SK-N-SH (cell line): ENCODE measurements around the gene MGA. TPM values are rescaled to one million over a fixed set of nuclear protein-coding genes. Genes with fewer than 3 reads are reported as not detected.

Experiments used
- CTCF ChIA-PET: fragments of 300-600, 350-600 bp; formaldehyde crosslinking; extraction: SDS; loops from one replicate; lab custom pipeline; 2021; lab: Yijun Ruan, JAX
- POLR2A ChIA-PET: fragments of 350-600 bp; sonication (Branson Sonifier 250); formaldehyde crosslinking; extraction: SDS; loops from one replicate; lab custom pipeline; 2020; ENCODE audit warnings: antibody characterized with exemption, inconsistent platforms; lab: Yijun Ruan, JAX
- DNase-seq: peaks from one replicate; pipeline ENCODE4 v3.0.0; 2012
- H2AFZ ChIP-seq: fragments of 200-600 bp; sonication (generic); 2 replicates; pipeline ENCODE4 v1.8.1; 2016; ENCODE audit warnings: antibody characterized with exemption, mild to moderate bottlenecking, low read depth
- H3F3A ChIP-seq: fragments of 200-600 bp; sonication (generic); replicated peaks from 2 replicates; pipeline ENCODE3; 2016; ENCODE audit warnings: antibody characterized with exemption, mild to moderate bottlenecking; ENCODE audit not compliant: insufficient read depth
- H3K27ac ChIP-seq, 2 experiments: fragments of 200-500 bp in 1 of 2; fragments of 200-600 bp in 1 of 2; sonication (Bioruptor generic) in 1 of 2; sonication (generic), shearing (Covaris generic) in 1 of 2; 2 replicates each; pipeline versions ENCODE4 v1.5.1 to v1.6.1; 2014 to 2016; ENCODE audit warnings: low read depth in 2 of 2, inconsistent platforms in 1 of 2, low read length in 1 of 2, mild to moderate bottlenecking in 1 of 2, mixed read lengths in 1 of 2
- H3K27me3 ChIP-seq: fragments of 200-600 bp; sonication (generic), shearing (Covaris generic); 2 replicates; pipeline ENCODE4 v1.6.1; 2016; ENCODE audit warnings: mixed run types; ENCODE audit not compliant: insufficient read depth
- H3K36me3 ChIP-seq, 2 experiments: fragments of 200-500 bp in 1 of 2; fragments of 200-600 bp in 1 of 2; sonication (Bioruptor generic) in 1 of 2; sonication (generic) in 1 of 2; replicated peaks in 1 of 2; 2 replicates each; pipeline versions ENCODE3 to v1.5.1; 2014 to 2016; ENCODE audit warnings: low read length in 1 of 2, mild to moderate bottlenecking in 1 of 2; ENCODE audit not compliant: insufficient read depth in 2 of 2, control insufficient read depth in 1 of 2
- H3K4me1 ChIP-seq, 2 experiments: fragments of 200-500 bp in 1 of 2; fragments of 200-600 bp in 1 of 2; sonication (Bioruptor generic) in 1 of 2; sonication (generic), shearing (Covaris generic) in 1 of 2; 2 replicates each; pipeline versions ENCODE4 v1.5.1 to v1.6.1; 2014 to 2016; ENCODE audit warnings: low read depth in 1 of 2, low read length in 1 of 2, mixed run types in 1 of 2; ENCODE audit not compliant: insufficient read depth in 2 of 2, control insufficient read depth in 1 of 2
- H3K4me2 ChIP-seq: fragments of 200-600 bp; sonication (generic), shearing (Covaris generic); 2 replicates; pipeline ENCODE4 v1.6.1; 2017; ENCODE audit warnings: mixed run types
- H3K4me3 ChIP-seq, 2 experiments: fragments of 200-500 bp in 1 of 2; fragments of 200-600 bp in 1 of 2; sonication (Bioruptor generic) in 1 of 2; sonication (generic), shearing (Covaris generic) in 1 of 2; 2 replicates each; pipeline versions ENCODE4 v1.5.1 to v1.8.1; 2014 to 2016; ENCODE audit warnings: low read depth in 2 of 2, inconsistent platforms in 1 of 2, low read length in 1 of 2, mild to moderate bottlenecking in 1 of 2, mixed read lengths in 1 of 2, moderate library complexity in 1 of 2
- H3K79me2 ChIP-seq: fragments of 200-600 bp; sonication (generic); 2 replicates; pipeline ENCODE4 v1.8.1; 2017; ENCODE audit warnings: mild to moderate bottlenecking; ENCODE audit not compliant: insufficient read depth
- H3K9ac ChIP-seq: fragments of 200-600 bp; sonication (generic); 2 replicates; pipeline ENCODE4 v1.6.1; 2017; ENCODE audit warnings: mixed run types
- H3K9me2 ChIP-seq: fragments of 200-600 bp; sonication (generic); 2 replicates; pipeline ENCODE4 v1.6.1; 2017; ENCODE audit warnings: mixed run types
- H3K9me3 ChIP-seq: fragments of 200-600 bp; sonication (generic); 2 replicates; pipeline ENCODE4 v1.6.1; 2017; ENCODE audit warnings: mixed run types, mild to moderate bottlenecking, moderate library complexity
- H4K20me1 ChIP-seq: fragments of 200-600 bp; sonication (generic); 2 replicates; pipeline ENCODE4 v1.6.1; 2017; ENCODE audit warnings: mild to moderate bottlenecking, mixed run types; ENCODE audit not compliant: insufficient read depth
- EP300 ChIP-seq, 2 experiments: IDR thresholded peaks; 2 replicates each; pipeline versions ENCODE4 v1.4.0 to v1.6.1; 2012; ENCODE audit warnings: borderline replicate concordance in 1 of 2, low read depth in 1 of 2, low read length in 1 of 2
- MXI1 ChIP-seq: IDR thresholded peaks from 2 replicates; pipeline ENCODE4 v1.6.1; 2012; ENCODE audit warnings: mild to moderate bottlenecking, low read depth, low read length, improper control_type of control experiment
- PBX3 ChIP-seq: IDR thresholded peaks from 2 replicates; pipeline ENCODE4; 2012
- RAD21 ChIP-seq: IDR thresholded peaks from 2 replicates; pipeline ENCODE4 v1.6.1; 2012; ENCODE audit warnings: mild to moderate bottlenecking, low read length
- ZBTB33 ChIP-seq: IDR thresholded peaks from 2 replicates; pipeline ENCODE4 v1.4.0; 2012; ENCODE audit warnings: low read depth, borderline replicate concordance
- WGBS: methylation state at CpG from one replicate; pipeline ENCODE4 v1.1.6; 2017; ENCODE audit warnings: low lambda C conversion rate; 5-methylcytosine and 5-hydroxymethylcytosine counted together
- polyA plus RNA-seq, 3 experiments: library from polyadenylated mRNA; depleted of rRNA; stranded (reverse); fragments of >200 nt; gene quantifications; 2 replicates each; pipeline ENCODE4 v1.2.3, GENCODE V29; 2012
- TF ChIP-seq, protein P1 (sequence below): fragments of 150-350 bp; IDR thresholded peaks from 2 replicates; pipeline ENCODE4 v1.6.1; 2017; ENCODE audit warnings: antibody characterized with exemption, low read length, low read depth, borderline replicate concordance

The MGA gene
- polyA plus RNA-seq, 1 of the 3 experiments (the other 2 are of a cell fraction), result 2.3 TPM

DNA sequence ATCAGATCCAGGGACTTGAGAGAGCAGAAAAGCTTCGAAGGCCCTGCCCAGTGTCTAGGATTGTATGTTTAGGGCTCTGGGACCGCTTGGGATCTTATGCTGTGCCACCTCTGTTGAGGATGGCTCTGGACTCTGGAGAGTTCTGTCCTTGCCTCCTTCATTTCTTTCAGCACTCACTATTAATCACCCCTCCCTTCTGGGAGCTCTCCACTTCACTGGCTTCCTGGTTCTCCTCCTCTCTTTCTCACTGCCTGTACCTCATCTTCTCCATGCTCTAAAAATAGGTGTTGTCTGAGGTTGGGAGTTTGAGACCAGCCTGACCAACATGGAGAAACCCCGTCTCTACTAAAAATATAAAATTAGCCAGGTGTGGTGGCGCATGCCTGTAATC is 131.3 kb downstream of the MGA start:
- WGBS, result 97% methylated on average over 4 of the region's 4 CpGs
- ChIA-PET CTCF (interaction anchor here (0.8 to 2.9 kb wide), 5 partner anchors 12 to 234 kb away, joined by 3 to 12 read pairs (median 3); partner anchors contain the start of gene MAPKBP1), POLR2A (no interaction called here)
- Histone ChIP-seq H3K27me3 (no peaks in the 10 kb centered on the region), H3F3A (no peaks in the 10 kb centered on the region), H3K4me1 (peaks cover 22 to 42% of the 10 kb centered on the region in 2 experiments), H3K9ac (peak overlapping the region; percentile 29; the same call in 1 of the 2 replicates), H3K4me2 (peak overlapping the region; percentile 62), H3K9me2 (no peaks in the 10 kb centered on the region), H3K27ac (peak overlapping the region; percentile 29 to 82; a peak in 2 of 4 replicates), H4K20me1 (no peaks in the 10 kb centered on the region), H3K79me2 (peaks cover 44% of the 10 kb centered on the region), H3K36me3 (no peaks in the 10 kb centered on the region), H2AFZ (peak overlapping the region; percentile 34; the same call in 1 of the 2 replicates), H3K4me3 (no peak overlapping the region), H3K9me3 (no peaks in the 10 kb centered on the region)
- TF ChIP-seq MXI1 (no peak), EP300 (IDR thresholded peaks at IDR 0.05; ENCODE audit: borderline replicate concordance in 1 of 2, low read depth in 1 of 2, low read length in 1 of 2) (no peak)
- DNase-seq, result no peak

- Histone ChIP-seq H3K79me2 (peaks cover 45% of the 10 kb centered on the region), H3K4me2 (no peak overlapping the region), H4K20me1 (no peaks in the 10 kb centered on the region), H3F3A (no peaks in the 10 kb centered on the region), H2AFZ (no peak overlapping the region), H3K4me3 (no peak overlapping the region), H3K36me3 (no peaks in the 10 kb centered on the region), H3K9me2 (no peaks in the 10 kb centered on the region), H3K4me1 (peaks cover 28 to 47% of the 10 kb centered on the region in 2 experiments), H3K9ac (no peak overlapping the region), H3K9me3 (no peaks in the 10 kb centered on the region), H3K27me3 (no peaks in the 10 kb centered on the region)
- ChIA-PET POLR2A (no interaction called here), CTCF (interaction anchor here (0.8 to 6.4 kb wide), 4 partner anchors 18 to 113 kb away, joined by 3 to 36 read pairs (median 8); partner anchors contain the start of gene MAPKBP1)
- WGBS, result 86% methylated on average over 5 of the region's 5 CpGs
- DNase-seq, result no peak
- TF ChIP-seq MXI1 (no peak), RAD21 (no peak), PBX3 (no peak), ZBTB33 (no peak)
- TF ChIP-seq, all 33 proteins: peak for 0
- H3K27ac ChIP-seq, result peak overlapping the region in 1 of 2 experiments; percentile 82; a peak in 2 of 4 replicates
Observed at GRCh38 chr15:41792000-41792637, 131.9 kb downstream of the MGA start.

- no peak overlapping the region for H3K4me3 ChIP-seq
- H3K27ac ChIP-seq, result no peak overlapping the region
- no peak overlapping the region for H2AFZ ChIP-seq
- H3K4me1 ChIP-seq, result peaks cover 31 to 51% of the 10 kb centered on the region in 2 experiments
- CTCF ChIA-PET, result interaction anchor here (1.0 to 6.4 kb wide), 7 partner anchors 11 to 22 kb away, joined by 3 to 36 read pairs (median 4); no protein-coding TSS in a partner anchor
- H4K20me1 ChIP-seq, result no peaks in the 10 kb centered on the region
- POLR2A ChIA-PET, result no interaction called here
- peaks cover 47% of the 10 kb centered on the region for H3K79me2 ChIP-seq
- WGBS, result 86% methylated on average over 4 of the region's 4 CpGs
- TF ChIP-seq ZBTB33, result no peak
- TF ChIP-seq, protein P1, sequence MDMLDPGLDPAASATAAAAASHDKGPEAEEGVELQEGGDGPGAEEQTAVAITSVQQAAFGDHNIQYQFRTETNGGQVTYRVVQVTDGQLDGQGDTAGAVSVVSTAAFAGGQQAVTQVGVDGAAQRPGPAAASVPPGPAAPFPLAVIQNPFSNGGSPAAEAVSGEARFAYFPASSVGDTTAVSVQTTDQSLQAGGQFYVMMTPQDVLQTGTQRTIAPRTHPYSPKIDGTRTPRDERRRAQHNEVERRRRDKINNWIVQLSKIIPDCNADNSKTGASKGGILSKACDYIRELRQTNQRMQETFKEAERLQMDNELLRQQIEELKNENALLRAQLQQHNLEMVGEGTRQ, result no peak
- DNase-seq, result no peak
- no peaks in the 10 kb centered on the region for H3K36me3 ChIP-seq
- H3K4me2 ChIP-seq, result no peak overlapping the region
- no peaks in the 10 kb centered on the region for H3F3A ChIP-seq
- no peaks in the 10 kb centered on the region for H3K9me2 ChIP-seq
- no peaks in the 10 kb centered on the region for H3K9me3 ChIP-seq
- no peaks in the 10 kb centered on the region for H3K27me3 ChIP-seq
- no peak overlapping the region for H3K9ac ChIP-seq
Observed at GRCh38 chr15:41794081-41794480, 133.9 kb downstream of the MGA start.
